Measurements from ENCODE around the gene KLF16.

DNA sequence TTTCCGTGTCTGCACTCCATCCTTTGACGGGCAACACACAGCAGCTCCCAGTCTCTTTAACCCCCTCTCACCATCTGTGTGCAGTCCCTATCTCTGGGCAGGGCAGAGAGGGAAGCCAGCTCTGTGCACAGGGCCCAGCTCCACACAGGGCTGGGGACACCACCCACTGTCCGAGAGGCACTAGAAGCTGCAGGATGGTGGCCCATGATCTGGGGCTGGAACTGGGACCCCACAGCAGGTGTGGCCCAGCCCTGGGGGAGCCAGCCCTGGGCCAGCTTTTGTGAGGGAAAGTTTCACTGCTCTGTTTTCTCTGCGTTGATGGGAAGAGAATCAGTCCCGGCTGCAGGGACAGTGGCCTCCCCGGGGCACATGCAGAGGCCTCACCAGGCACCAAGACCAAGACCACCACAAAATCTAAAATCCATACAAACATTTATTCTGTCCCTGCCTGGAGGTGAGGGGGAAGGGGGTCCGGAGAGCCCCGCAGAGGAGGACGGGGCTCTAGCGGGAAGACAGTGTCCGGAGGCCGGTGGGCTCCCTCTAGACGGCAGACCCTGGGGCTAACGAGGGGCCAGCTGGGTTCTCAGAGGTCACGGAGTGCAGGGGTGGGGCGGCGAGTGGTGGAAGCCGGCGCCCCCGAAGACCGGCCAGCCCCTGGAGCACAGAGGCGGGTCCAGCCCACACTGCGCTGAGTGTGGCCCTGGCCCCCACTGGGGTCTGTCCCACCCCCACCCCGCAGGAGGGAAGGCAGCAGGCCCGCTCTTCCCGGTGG, 48.4 kb downstream of the KLF16 start:
- TF ChIP-seq, protein P1, sequence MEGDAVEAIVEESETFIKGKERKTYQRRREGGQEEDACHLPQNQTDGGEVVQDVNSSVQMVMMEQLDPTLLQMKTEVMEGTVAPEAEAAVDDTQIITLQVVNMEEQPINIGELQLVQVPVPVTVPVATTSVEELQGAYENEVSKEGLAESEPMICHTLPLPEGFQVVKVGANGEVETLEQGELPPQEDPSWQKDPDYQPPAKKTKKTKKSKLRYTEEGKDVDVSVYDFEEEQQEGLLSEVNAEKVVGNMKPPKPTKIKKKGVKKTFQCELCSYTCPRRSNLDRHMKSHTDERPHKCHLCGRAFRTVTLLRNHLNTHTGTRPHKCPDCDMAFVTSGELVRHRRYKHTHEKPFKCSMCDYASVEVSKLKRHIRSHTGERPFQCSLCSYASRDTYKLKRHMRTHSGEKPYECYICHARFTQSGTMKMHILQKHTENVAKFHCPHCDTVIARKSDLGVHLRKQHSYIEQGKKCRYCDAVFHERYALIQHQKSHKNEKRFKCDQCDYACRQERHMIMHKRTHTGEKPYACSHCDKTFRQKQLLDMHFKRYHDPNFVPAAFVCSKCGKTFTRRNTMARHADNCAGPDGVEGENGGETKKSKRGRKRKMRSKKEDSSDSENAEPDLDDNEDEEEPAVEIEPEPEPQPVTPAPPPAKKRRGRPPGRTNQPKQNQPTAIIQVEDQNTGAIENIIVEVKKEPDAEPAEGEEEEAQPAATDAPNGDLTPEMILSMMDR (IDR thresholded peaks at IDR 0.05), result no peak
- TF ChIP-seq ZFX (IDR thresholded peaks at IDR 0.05; ENCODE audit: borderline replicate concordance), result no peak
